Measurements from ENCODE around the gene NCOA6. TPM values are rescaled to one million over a fixed set of nuclear protein-coding genes. Genes with fewer than 3 reads are reported as not detected.

NCOA6 gene
- total RNA-seq, 1 donor from 2014 or later: 19.2 TPM

DNA sequence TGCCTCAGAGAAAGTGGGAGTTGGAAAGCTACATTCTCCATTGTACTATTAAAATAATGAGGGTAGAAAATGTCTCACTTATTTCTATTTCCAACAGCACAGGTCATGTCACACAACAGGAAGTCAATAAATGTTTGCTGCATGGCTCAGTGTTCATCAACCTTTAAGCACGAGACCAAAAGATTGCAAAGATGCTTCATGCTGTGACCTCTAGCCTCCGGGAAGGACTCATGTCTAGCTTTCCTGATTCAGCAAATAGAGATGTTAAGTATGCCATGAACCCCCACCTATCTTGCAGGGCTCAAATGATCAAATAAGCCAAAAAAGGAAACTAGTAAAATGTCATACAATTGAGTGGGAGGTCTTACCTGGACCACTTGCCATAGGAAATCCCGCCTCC, 57.4 kb downstream of the NCOA6 start:
- TF ChIP-seq, protein P1, sequence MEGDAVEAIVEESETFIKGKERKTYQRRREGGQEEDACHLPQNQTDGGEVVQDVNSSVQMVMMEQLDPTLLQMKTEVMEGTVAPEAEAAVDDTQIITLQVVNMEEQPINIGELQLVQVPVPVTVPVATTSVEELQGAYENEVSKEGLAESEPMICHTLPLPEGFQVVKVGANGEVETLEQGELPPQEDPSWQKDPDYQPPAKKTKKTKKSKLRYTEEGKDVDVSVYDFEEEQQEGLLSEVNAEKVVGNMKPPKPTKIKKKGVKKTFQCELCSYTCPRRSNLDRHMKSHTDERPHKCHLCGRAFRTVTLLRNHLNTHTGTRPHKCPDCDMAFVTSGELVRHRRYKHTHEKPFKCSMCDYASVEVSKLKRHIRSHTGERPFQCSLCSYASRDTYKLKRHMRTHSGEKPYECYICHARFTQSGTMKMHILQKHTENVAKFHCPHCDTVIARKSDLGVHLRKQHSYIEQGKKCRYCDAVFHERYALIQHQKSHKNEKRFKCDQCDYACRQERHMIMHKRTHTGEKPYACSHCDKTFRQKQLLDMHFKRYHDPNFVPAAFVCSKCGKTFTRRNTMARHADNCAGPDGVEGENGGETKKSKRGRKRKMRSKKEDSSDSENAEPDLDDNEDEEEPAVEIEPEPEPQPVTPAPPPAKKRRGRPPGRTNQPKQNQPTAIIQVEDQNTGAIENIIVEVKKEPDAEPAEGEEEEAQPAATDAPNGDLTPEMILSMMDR (IDR thresholded peaks at IDR 0.05): no peak
- TF ChIP-seq POLR2A (IDR thresholded peaks at IDR 0.05) (no peak), POLR2AphosphoS5 (IDR thresholded peaks at IDR 0.05; ENCODE audit: insufficient read depth in 1 of 2, low read depth in 1 of 2) (no peak)
- DNase-seq (ENCODE audit: extremely low spot score in 2 of 2): no peak
- intact Hi-C loops (cut with DNase I): no loop called here
- H3K36me3 ChIP-seq: peaks cover 0 to 49% of the 10 kb centered on the region in 2 donors
- no peak overlapping the region for H3K4me3 ChIP-seq
- no peaks in the 10 kb centered on the region for H3K9me3 ChIP-seq
- no peaks in the 10 kb centered on the region for H3K4me1 ChIP-seq
- H3K27me3 ChIP-seq: no peaks in the 10 kb centered on the region
- H3K27ac ChIP-seq: no peak overlapping the region

- Histone ChIP-seq H3K27ac (no peak overlapping the region), H3K27me3 (no peaks in the 10 kb centered on the region), H3K9me3 (no peaks in the 10 kb centered on the region), H3K4me1 (no peaks in the 10 kb centered on the region), H3K4me3 (no peak overlapping the region), H3K36me3 (peaks cover 0 to 57% of the 10 kb centered on the region in 2 donors)
- intact Hi-C loops (cut with DNase I): no loop called here
- no peak for DNase-seq (ENCODE audit: extremely low spot score in 2 of 2)
- TF ChIP-seq, protein P1 (IDR thresholded peaks at IDR 0.05): no peak
- no peak for TF ChIP-seq POLR2A (IDR thresholded peaks at IDR 0.05)
- TF ChIP-seq POLR2AphosphoS5 (IDR thresholded peaks at IDR 0.05; ENCODE audit: insufficient read depth in 1 of 2, low read depth in 1 of 2): no peak
These were observed 63.4 kb downstream of the NCOA6 start for GRCh38 chr20:34762031-34762555.

DNA sequence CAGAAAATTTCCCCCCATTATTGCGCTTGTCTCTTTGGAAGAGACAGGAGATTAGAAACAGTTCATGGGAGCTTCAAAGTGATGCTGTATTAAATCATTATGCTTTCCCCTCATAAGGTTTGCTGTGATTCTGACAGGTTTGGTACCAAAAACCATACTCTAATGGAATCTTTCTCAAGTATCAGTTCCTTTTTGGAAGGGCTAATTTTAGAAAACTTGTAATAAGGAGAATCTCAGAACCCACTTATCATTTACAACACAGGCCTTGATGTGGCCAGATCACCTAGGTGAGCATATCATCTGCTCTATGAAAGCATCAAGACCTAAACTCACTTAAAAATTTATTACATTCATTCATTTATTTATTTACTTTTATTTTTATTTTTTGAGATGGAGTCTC, 70.1 kb downstream of the NCOA6 start:
- no peak overlapping the region for H3K4me3 ChIP-seq

GRCh38 chr20:34754611-34755010, 70.8 kb downstream of the NCOA6 start:
- no peak for DNase-seq (ENCODE audit: extremely low spot score in 2 of 2)
- Histone ChIP-seq H3K4me3 (no peak overlapping the region), H3K27me3 (no peaks in the 10 kb centered on the region), H3K27ac (no peak overlapping the region), H3K9me3 (no peaks in the 10 kb centered on the region), H3K4me1 (peaks cover 5% of the 10 kb centered on the region), H3K36me3 (peaks cover 0 to 48% of the 10 kb centered on the region in 2 donors)
- no peak for TF ChIP-seq POLR2AphosphoS5 (IDR thresholded peaks at IDR 0.05; ENCODE audit: insufficient read depth in 1 of 2, low read depth in 1 of 2)
- TF ChIP-seq, protein P1 (IDR thresholded peaks at IDR 0.05): no peak
- intact Hi-C loops (cut with DNase I): no loop called here

More for the DNA sequence above, 70.1 kb downstream of the NCOA6 start:
- no peaks in the 10 kb centered on the region for H3K27me3 ChIP-seq
- peaks cover 0 to 48% of the 10 kb centered on the region in 2 donors for H3K36me3 ChIP-seq
- peaks cover 5% of the 10 kb centered on the region for H3K4me1 ChIP-seq
- H3K9me3 ChIP-seq: no peaks in the 10 kb centered on the region
- DNase-seq (ENCODE audit: extremely low spot score in 2 of 2): no peak
- no peak for TF ChIP-seq POLR2A (IDR thresholded peaks at IDR 0.05)
- TF ChIP-seq, protein P1 (IDR thresholded peaks at IDR 0.05): no peak
- TF ChIP-seq POLR2AphosphoS5 (IDR thresholded peaks at IDR 0.05; ENCODE audit: insufficient read depth in 1 of 2, low read depth in 1 of 2): no peak
- no peak overlapping the region for H3K27ac ChIP-seq
- intact Hi-C loops (cut with DNase I): no loop called here

DNA sequence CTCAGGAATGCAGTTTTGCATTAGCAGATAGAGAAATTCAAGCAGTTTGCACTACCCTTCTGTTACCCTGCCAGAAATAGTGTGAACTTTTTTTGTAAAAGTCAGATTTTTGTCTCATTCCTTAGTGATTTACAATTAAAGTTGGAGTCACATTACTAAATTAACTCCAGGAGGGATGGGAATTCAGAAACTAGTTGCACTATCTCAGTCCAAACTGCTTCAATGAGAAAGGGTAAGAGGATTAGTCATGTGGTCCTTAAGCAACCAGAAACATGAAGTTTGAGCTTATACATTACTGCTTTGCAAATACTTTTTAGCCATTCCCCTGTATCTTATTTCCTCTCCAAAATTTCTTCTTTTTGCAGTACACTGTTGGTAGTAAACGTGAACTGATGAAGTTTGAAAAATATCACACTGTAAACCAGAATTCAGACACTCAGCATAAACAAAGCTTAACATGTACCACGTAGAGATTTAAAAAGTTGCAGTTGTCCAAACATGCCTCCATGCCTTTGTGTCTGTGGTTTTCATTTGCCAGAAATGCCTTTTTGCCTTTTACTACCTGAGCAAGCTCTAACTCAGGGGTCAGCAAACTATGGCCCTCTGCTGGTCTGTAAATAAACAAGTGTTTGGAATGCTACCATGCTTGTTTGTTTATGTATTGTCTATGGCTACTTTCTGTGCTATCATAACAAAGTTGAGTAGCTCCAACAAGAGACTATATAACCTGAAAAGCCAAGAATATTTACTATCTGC, 71.6 kb downstream of the NCOA6 start:
- Histone ChIP-seq H3K4me1 (peaks cover 5% of the 10 kb centered on the region), H3K27ac (no peak overlapping the region), H3K9me3 (no peaks in the 10 kb centered on the region), H3K4me3 (no peak overlapping the region), H3K36me3 (peaks cover 0 to 55% of the 10 kb centered on the region in 2 donors), H3K27me3 (no peaks in the 10 kb centered on the region)
- intact Hi-C loops (cut with DNase I): no loop called here
- TF ChIP-seq, protein P1 (IDR thresholded peaks at IDR 0.05): no peak
- TF ChIP-seq POLR2A (IDR thresholded peaks at IDR 0.05): no peak
- TF ChIP-seq POLR2AphosphoS5 (IDR thresholded peaks at IDR 0.05; ENCODE audit: insufficient read depth in 1 of 2, low read depth in 1 of 2): no peak
- DNase-seq (ENCODE audit: extremely low spot score in 2 of 2): no peak
